ENCODE data around the gene TTLL10. TPM values are rescaled to one million over a fixed set of nuclear protein-coding genes. Genes with fewer than 3 reads are reported as not detected.

TTLL10 gene
- total and polyA plus RNA-seq, 2 of the 8 experiments (the other 6 are each of a cell fraction or from before 2014, with no cell fraction given): 1.1 to 1.7 TPM

DNA sequence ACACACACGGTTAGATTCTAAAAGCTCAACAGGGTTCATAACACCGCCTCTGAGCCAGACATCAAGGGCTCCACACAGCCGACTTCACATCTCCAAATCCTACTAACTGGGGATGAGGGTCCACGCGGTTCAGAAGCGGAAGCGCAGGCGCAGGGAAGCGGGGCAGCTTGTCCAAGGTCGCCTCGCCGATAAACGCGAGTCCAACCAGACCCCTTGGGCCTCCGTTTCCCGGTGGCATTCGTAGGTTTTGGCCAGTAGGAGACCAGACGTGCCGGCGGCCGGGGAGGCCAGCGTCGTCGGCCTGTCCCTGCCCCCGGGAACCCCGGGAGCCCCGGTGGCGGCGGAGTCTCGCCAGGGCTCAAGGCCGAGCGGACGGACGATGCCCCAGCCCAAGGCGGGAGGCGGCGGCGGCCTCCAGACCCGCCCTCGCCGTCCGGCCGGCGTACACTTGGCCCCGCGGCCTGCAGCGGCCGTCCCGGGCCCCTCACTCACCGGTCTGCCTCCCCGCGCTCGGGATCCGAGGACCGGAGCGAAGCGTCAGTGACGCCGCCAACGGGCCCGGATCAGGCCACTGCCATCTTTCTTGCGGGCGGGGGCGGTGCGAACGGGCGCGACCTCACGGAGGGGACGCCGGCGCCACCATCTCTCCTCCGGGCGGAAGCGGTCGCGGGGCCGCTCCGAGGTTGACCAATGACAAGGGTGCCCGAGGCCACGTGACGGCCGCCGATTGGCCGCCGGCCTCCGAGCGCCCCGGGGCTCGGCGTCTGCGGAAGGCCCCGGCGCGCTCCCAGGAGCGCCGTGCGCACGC, 57.9 kb downstream of the TTLL10 start, which contains the start of gene SDF4:
TSS of gene SDF4 (minus strand) at position 602 of the 808 bp plus-strand sequence. CDS start 3,229 bp downstream, outside the sequence.
- H3K14ac ChIP-seq (ENCODE audit: insufficient read length): no peak within 1 kb of the TSS
- ChIA-PET POLR2A (ENCODE audit: partially characterized antibody) (interaction anchor here (0.6 to 2.3 kb wide), 19 partner anchors 8 to 256 kb away, joined by 3 to 12 read pairs (median 4); partner anchors contain the start of genes C1QTNF12 and TNFRSF18), CTCF (ENCODE audit: partially characterized antibody) (interaction anchor here (0.6 to 1.6 kb wide), 10 partner anchors 8 to 247 kb away, joined by 3 to 6 read pairs (median 4); partner anchors contain the start of gene RNF223)
- H2BK12ac ChIP-seq (ENCODE audit: low read depth, low read length): peak within 1 kb of the TSS; percentile 17; the same call in 1 of the 2 replicates
- peak within 1 kb of the TSS; percentile 91 for H3K4ac ChIP-seq (replicated peaks; ENCODE audit: insufficient read length, low read depth, low read length)
- FAIRE-seq (no peak), DNase-seq (ENCODE audit: low read depth in 1 of 2, low spot score in 2 of 2) (peak; percentile 76 to 94)
- H2AFZ ChIP-seq (ENCODE audit: low read length): peak within 1 kb of the TSS; percentile 21; the same call in 1 of the 2 replicates
- peak within 1 kb of the TSS; percentile 91 for H4K8ac ChIP-seq (ENCODE audit: extremely low read depth, insufficient read depth, low read length)
- peaks cover 6 to 34% of the 10 kb centered on the region in 2 experiments; a peak in 3 of 4 replicates for H3K79me2 ChIP-seq (ENCODE audit: control insufficient read depth in 1 of 2, insufficient read depth in 2 of 2, low read length in 2 of 2)
- peak within 1 kb of the TSS; percentile 86 for H3K27ac ChIP-seq (ENCODE audit: low read depth, low read length)
- H2BK20ac ChIP-seq (ENCODE audit: low read length): no peak within 1 kb of the TSS
- H4K20me1 ChIP-seq (replicated peaks in 1 of 2; ENCODE audit: control insufficient read depth in 1 of 2, insufficient read depth in 2 of 2, low read length in 2 of 2): peaks cover under 1 to 25% of the 10 kb centered on the region in 2 experiments
- H3K79me1 ChIP-seq (ENCODE audit: low read depth, low read length): peaks cover 40% of the 10 kb centered on the region
- H4K91ac ChIP-seq (replicated peaks; ENCODE audit: insufficient read length, low read length): no peak within 1 kb of the TSS
- peak within 1 kb of the TSS; percentile 25; the same call in 1 of the 2 replicates for H2AK5ac ChIP-seq (ENCODE audit: low read depth, low read length)
- peak within 1 kb of the TSS; percentile 60; the same call in 1 of the 2 replicates for H3K18ac ChIP-seq (ENCODE audit: extremely low read depth, low read length)
- H3K9me3 ChIP-seq (ENCODE audit: insufficient read depth in 2 of 2, low read depth in 1 of 2, low read length in 1 of 2): peaks cover 0 to 9% of the 10 kb centered on the region in 2 experiments; a peak in 2 of 4 replicates
- no peak within 1 kb of the TSS for H3K23ac ChIP-seq (ENCODE audit: insufficient read length)
- peaks cover 7% of the 10 kb centered on the region for H3K23me2 ChIP-seq (ENCODE audit: low read depth, low read length)
- WGBS, 2 experiments (ENCODE audit: extremely low coverage in 1 of 2, insufficient coverage in 1 of 2, insufficient read length in 1 of 2, insufficient replicate concordance in 2 of 2, low coverage in 1 of 2, low lambda C conversion rate in 2 of 2, missing lambda C conversion rate in 1 of 2): 2% methylated on average over 18 of the region's 99 CpGs; no CpG with 5 or more reads in 1 of the 2 experiments
- no peak within 1 kb of the TSS for H2BK120ac ChIP-seq (replicated peaks; ENCODE audit: low read depth, low read length)
- H3K4me2 ChIP-seq (ENCODE audit: insufficient read depth in 1 of 2, low read depth in 2 of 2, low read length in 2 of 2): peak within 1 kb of the TSS; percentile 81 to 88
- H3K56ac ChIP-seq (replicated peaks; ENCODE audit: insufficient read length, low read depth, low read length): peak within 1 kb of the TSS; percentile 30
- peaks cover 2 to 22% (median 4%) of the 10 kb centered on the region in 4 experiments; a peak in 4 of 8 replicates for H3K36me3 ChIP-seq (ENCODE audit: control insufficient read depth in 2 of 4, insufficient read depth in 4 of 4, low read length in 3 of 4)
- H2BK15ac ChIP-seq (ENCODE audit: low read length): peak within 1 kb of the TSS; percentile 88; the same call in 1 of the 2 replicates
- H3K4me1 ChIP-seq (replicated peaks in 1 of 4; ENCODE audit: control insufficient read depth in 3 of 4, insufficient read depth in 4 of 4, low read length in 3 of 4): peaks cover 0 to 6% (median under 1%) of the 10 kb centered on the region in 4 experiments; a peak in 4 of 7 replicates
- peak within 1 kb of the TSS; percentile 58 to 89 (median 80) for H3K9ac ChIP-seq (replicated peaks in 1 of 4; ENCODE audit: extremely low read depth in 1 of 4, low read depth in 3 of 4, low read length in 3 of 4)
- peak within 1 kb of the TSS; percentile 86 to 92 (median 90) for H3K4me3 ChIP-seq (ENCODE audit: extremely low read depth in 1 of 4, insufficient read depth in 2 of 4, low read depth in 3 of 4, low read length in 4 of 4)
- peak within 1 kb of the TSS; percentile 15; the same call in 1 of the 2 replicates for H2BK5ac ChIP-seq (ENCODE audit: low read depth, low read length)
- no peaks in the 10 kb centered on the region; a peak in 1 of 7 replicates for H3K27me3 ChIP-seq (replicated peaks in 1 of 4; ENCODE audit: control insufficient read depth in 3 of 4, extremely low read depth in 1 of 4, insufficient read depth in 3 of 4, low read length in 3 of 4)
- H4K5ac ChIP-seq (ENCODE audit: insufficient read length, low read depth, low read length): no peak within 1 kb of the TSS
- no peak for TF ChIP-seq RXRA (IDR thresholded peaks at IDR 0.05; ENCODE audit: insufficient read depth, low read depth, low read length)
- peak; percentile 30 to 71; a peak in 2 of 4 replicates for TF ChIP-seq SIN3A (conservative IDR thresholded peaks at IDR 0.05 in 1 of 2, IDR thresholded peaks at IDR 0.05 in 1 of 2; ENCODE audit: low read depth in 1 of 2, low read length in 2 of 2)
- TF ChIP-seq TBP (IDR thresholded peaks at IDR 0.05; ENCODE audit: low read depth, low read length): peak; percentile 68; the same call in 1 of the 2 replicates
- peak; percentile 49; the same call in 1 of the 2 replicates for TF ChIP-seq POLR2AphosphoS5 (IDR thresholded peaks at IDR 0.05; ENCODE audit: low read depth, low read length)
- peak; percentile 46 for TF ChIP-seq ASH2L (IDR thresholded peaks at IDR 0.05; ENCODE audit: low read length)
- peak; percentile 70 for TF ChIP-seq KDM4A (IDR thresholded peaks at IDR 0.05; ENCODE audit: low read depth, low read length, severe bottlenecking)
- peak; percentile 65 for TF ChIP-seq MAX (IDR thresholded peaks at IDR 0.05)
- no peak for TF ChIP-seq CBX8 (IDR thresholded peaks at IDR 0.05; ENCODE audit: borderline replicate concordance, low read depth, low read length)
- peak; percentile 99 for TF ChIP-seq YY1 (IDR thresholded peaks at IDR 0.05; ENCODE audit: low read depth, low read length)
- TF ChIP-seq CHD2 (IDR thresholded peaks at IDR 0.05; ENCODE audit: low read length): peak; percentile 43; the same call in 1 of the 2 replicates

All from H1 (cell line).